Common myeloid progenitor, CD34-positive (primary cell): ENCODE measurements around the gene NPAP1.

Source experiments
- CTCF ChIA-PET: fragments of 350-600 bp; sonication (Branson Sonifier 250); formaldehyde crosslinking; loops from one replicate; lab custom pipeline; 2021; ENCODE audit warnings: antibody characterized with exemption; lab: Charles Lee
- POLR2A ChIA-PET: fragments of 350-600 bp; sonication (Branson Sonifier 250); formaldehyde crosslinking; loops from one replicate; lab custom pipeline; 2021; ENCODE audit warnings: antibody characterized with exemption; lab: Charles Lee
- DNase-seq, 3 donors: peaks; one replicate each; pipeline versions ENCODE4 v3.0.0 to v3.0.0-alpha.2; 2013
- H3K27ac ChIP-seq, 2 experiments: 1 replicate in 1 of 2; 2 replicates in 1 of 2; pipeline ENCODE4 v1.7.0; 2013; ENCODE audit warnings: inconsistent platforms in 2 of 2, low read length in 2 of 2, mild to moderate bottlenecking in 2 of 2, low read depth in 1 of 2, moderate library complexity in 1 of 2; ENCODE audit not compliant: severe bottlenecking in 2 of 2, insufficient read depth in 1 of 2, poor library complexity in 1 of 2
- H3K27me3 ChIP-seq, 5 experiments: replicated peaks in 2 of 5; 1 replicate in 3 of 5; 2 replicates in 2 of 5; pipeline versions ENCODE4 v1.6.1 to v1.7.0; 2013; ENCODE audit warnings: low read length in 4 of 5, mild to moderate bottlenecking in 2 of 5, moderate library complexity in 2 of 5, inconsistent platforms in 1 of 5; ENCODE audit not compliant: insufficient read depth in 5 of 5, control insufficient read depth in 4 of 5
- H3K36me3 ChIP-seq, 4 experiments: 1 replicate in 2 of 4; 2 replicates in 2 of 4; pipeline versions ENCODE4 v1.6.1 to v1.7.0; 2013; ENCODE audit warnings: low read length in 3 of 4, control low read depth in 1 of 4, mild to moderate bottlenecking in 1 of 4; ENCODE audit not compliant: control insufficient read depth in 4 of 4, insufficient read depth in 4 of 4
- H3K4me1 ChIP-seq, 4 experiments: 1 replicate in 3 of 4; 2 replicates in 1 of 4; pipeline versions ENCODE4 v1.6.1 to v1.7.1; 2013; ENCODE audit warnings: low read length in 3 of 4, mild to moderate bottlenecking in 3 of 4, control low read depth in 1 of 4, inconsistent platforms in 1 of 4, moderate library complexity in 1 of 4; ENCODE audit not compliant: control insufficient read depth in 4 of 4, insufficient read depth in 4 of 4; ENCODE audit errors: control extremely low read depth in 1 of 4
- H3K4me3 ChIP-seq, 7 experiments: 1 replicate in 4 of 7; 2 replicates in 3 of 7; pipeline versions ENCODE4 v1.5.1 to v1.7.0; 2013; ENCODE audit warnings: mild to moderate bottlenecking in 7 of 7, low read length in 6 of 7, moderate library complexity in 6 of 7, inconsistent platforms in 2 of 7, low read depth in 2 of 7, control low read depth in 1 of 7; ENCODE audit not compliant: insufficient read depth in 4 of 7, control insufficient read depth in 1 of 7; ENCODE audit errors: extremely low read depth in 1 of 7
- H3K9me3 ChIP-seq, 5 experiments: 1 replicate in 4 of 5; 2 replicates in 1 of 5; pipeline versions ENCODE4 v1.6.1 to v1.7.1; 2013; ENCODE audit warnings: low read length in 4 of 5, mild to moderate bottlenecking in 2 of 5, inconsistent platforms in 1 of 5, low read depth in 1 of 5, moderate library complexity in 1 of 5; ENCODE audit not compliant: control insufficient read depth in 4 of 5, insufficient read depth in 2 of 5; ENCODE audit errors: control extremely low read depth in 1 of 5
- WGBS: methylation state at CpG from one replicate; pipeline ENCODE4 v1.1.5; 2013; ENCODE audit not compliant: insufficient coverage; 5-methylcytosine and 5-hydroxymethylcytosine counted together

The NPAP1 gene

GRCh38 chr15:24696842-24697241 lies 21.3 kb downstream of the NPAP1 start:
- WGBS, result 93% methylated on average over 3 of the region's 9 CpGs
- Histone ChIP-seq H3K4me1 (no peaks in the 10 kb centered on the region), H3K27ac (no peak overlapping the region), H3K4me3 (no peak overlapping the region), H3K9me3 (peaks cover 0 to 3% (median 0%) of the 10 kb centered on the region in 5 experiments), H3K36me3 (no peaks in the 10 kb centered on the region), H3K27me3 (no peaks in the 10 kb centered on the region)
- CTCF ChIA-PET, result no interaction called here
- POLR2A ChIA-PET, result no interaction called here
- DNase-seq, result no peak

GRCh38 chr15:24718289-24719082 lies 42.9 kb downstream of the NPAP1 start:
- H3K4me3 ChIP-seq, result no peak overlapping the region
- POLR2A ChIA-PET, result no interaction called here
- peaks cover 0 to 7% (median 2%) of the 10 kb centered on the region in 5 experiments for H3K9me3 ChIP-seq
- CTCF ChIA-PET, result no interaction called here
- no peaks in the 10 kb centered on the region for H3K27me3 ChIP-seq
- WGBS, result 77% methylated on average over 4 of the region's 5 CpGs
- no peak for DNase-seq
- no peak overlapping the region for H3K27ac ChIP-seq
- no peaks in the 10 kb centered on the region for H3K36me3 ChIP-seq
- no peaks in the 10 kb centered on the region for H3K4me1 ChIP-seq

GRCh38 chr15:24729760-24730159 lies 54.2 kb downstream of the NPAP1 start:
- Histone ChIP-seq H3K36me3 (no peaks in the 10 kb centered on the region), H3K9me3 (peaks cover 0 to 5% (median 2%) of the 10 kb centered on the region in 5 experiments), H3K4me1 (no peaks in the 10 kb centered on the region), H3K27ac (no peak overlapping the region), H3K27me3 (no peaks in the 10 kb centered on the region), H3K4me3 (no peak overlapping the region)
- no peak for DNase-seq
- ChIA-PET POLR2A (no interaction called here), CTCF (no interaction called here)
- no CpG with 5 or more reads among the region's 2 CpGs for WGBS
